Activated gamma-delta T cell treated with Interleukin-2 at 50 U/mL for 16 hours (primary cell): Measurements from ENCODE around the gene UBE2G1.
"Not testable (repeated sequence)": the region's sequence is repeated elsewhere in the genome, so short reads cannot be mapped to it uniquely, and the experiment has no call there.

Source experiments
- DNase-seq: peaks from one replicate; pipeline ENCODE4 v3.0.0-alpha.2; 2020

UBE2G1 gene

GRCh38 chr17:4295686-4296085 lies 70.8 kb downstream of the UBE2G1 start:
- DNase-seq, result no peak

DNA sequence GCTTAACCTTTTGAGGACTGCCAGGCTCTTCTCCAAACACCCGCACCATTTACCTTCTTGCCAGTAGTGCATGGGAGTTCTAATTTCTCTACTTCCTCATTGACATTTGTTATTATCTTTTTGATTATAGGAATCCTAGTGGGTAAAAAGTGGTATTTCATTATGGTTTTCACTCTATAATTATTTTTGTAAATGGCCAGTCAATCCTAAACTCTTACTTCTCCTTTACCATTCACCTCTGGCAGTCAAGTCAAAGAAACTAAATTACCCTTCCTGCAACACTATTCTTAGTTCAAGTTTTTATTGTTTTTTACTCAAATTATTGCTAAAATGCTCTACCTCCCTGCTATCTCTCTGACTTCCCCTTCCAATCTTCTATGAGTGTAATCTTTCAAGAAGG lies 72.9 kb downstream of the UBE2G1 start:
- no peak for DNase-seq

DNA sequence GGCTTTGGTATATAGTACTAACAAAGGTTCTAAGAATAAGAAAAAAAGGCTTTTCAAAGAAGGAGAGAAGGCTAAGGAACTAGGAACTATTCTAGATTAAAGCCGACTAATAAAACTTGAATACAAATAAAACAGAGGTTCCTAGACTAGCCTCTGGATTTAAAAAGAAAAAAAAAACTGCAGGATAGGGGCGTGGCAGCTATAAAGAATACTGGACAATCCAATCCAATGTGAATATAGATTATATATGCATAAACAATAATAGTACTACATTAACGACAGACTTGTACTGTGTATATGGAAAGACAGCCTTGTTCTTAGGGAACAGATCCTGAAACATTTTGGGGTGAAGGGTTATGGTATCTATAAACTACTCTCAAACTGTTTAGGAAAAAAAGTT lies 78.8 kb downstream of the UBE2G1 start:
- no peak for DNase-seq

DNA sequence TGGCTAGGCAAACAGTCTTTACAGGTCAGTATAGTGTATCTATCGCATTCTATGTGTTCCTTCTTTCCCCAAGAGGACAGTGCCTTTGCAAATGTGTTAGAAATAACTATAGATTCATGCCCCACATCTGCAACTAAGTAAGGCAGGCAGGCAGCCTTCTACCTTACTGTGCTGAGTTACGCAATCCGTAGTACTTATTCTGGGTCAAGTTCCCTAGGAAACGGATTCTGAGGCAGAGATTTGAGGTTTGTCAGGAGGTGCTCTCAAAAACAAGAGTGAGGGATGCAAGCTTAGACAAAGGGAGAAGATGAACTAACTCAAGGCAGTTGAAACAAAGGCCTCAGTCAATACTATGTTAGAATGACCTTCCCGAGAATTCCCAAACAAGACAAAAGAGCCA lies 90.0 kb downstream of the UBE2G1 start:
- DNase-seq, result no peak

DNA sequence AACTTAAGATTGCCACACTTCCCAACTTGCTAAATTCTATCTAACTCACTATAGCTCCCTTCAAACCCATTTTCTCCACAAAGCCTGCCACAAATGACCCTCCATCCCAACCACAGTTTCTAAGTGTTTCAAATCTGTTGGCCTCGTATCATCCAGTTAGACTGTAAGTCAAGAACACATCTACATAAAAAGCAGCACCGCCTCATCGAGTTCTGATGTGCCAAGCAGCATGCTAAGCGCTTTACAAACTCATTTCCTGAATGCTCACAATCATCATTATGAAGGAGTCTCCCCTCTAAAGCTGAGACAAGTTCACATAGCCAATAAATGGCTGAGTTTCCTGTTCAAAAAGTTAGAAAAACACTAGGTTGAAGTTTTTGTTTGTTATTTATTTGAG lies 93.5 kb downstream of the UBE2G1 start:
- no peak for DNase-seq

DNA sequence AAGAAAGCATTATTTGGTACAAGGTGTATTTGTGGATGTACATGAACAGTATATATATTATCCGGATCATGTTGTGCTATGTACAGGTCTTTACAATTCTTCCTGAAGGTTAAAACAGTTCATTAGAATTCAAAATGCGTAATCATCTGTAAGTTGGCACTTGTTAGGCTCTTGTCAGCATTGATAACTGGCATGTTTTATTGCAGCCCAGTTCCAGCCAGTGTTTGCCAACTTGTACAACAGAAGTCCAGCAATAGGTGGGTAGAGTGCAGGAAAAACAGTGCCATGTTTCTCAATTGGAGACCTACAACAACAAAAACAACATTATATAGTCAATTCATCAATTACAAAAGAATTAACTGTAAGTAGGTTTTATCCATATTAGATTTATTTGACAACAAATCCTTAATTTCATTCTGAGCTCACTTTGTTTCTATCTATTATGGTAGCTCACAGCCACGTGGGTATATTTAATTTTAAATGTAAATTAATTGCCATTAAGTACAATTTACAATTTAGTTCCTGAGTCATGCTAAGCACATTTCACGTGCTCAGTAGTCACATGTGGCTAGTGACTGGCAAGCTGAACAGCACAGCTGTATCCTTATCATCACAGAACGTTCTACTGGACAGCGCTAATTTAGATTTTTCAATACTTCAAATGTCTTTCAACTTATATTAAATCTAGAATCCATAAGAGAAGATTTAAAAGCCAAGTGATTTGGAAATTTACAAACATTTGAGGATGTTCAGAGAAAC lies 94.1 kb downstream of the UBE2G1 start:
- no peak for DNase-seq

DNA sequence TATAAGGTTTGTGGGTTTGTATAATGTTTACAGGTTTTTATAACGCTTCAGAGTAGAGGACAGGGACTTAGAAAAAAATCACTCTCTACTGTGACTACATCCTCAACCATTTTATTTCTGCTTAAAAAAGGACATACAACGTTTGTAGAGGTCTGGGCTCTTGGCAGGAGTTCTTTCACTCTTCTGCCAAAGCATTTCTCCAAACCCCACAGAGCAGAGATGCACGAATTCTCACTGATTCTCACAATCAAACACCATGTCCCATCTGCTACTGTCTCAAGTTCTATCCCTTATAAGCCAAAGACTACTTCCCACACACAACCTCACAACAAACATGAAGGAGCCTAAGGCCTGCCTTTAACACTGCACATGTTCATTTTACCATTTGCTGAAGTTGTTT lies 95.7 kb downstream of the UBE2G1 start:
- no peak for DNase-seq

- DNase-seq, result no peak
These were observed 96.6 kb downstream of the UBE2G1 start for GRCh38 chr17:4269915-4270314.

- DNase-seq, result no peak
These were observed 99.1 kb downstream of the UBE2G1 start for GRCh38 chr17:4267402-4267801.

GRCh38 chr17:4266550-4266949 lies 99.9 kb downstream of the UBE2G1 start:
- DNase-seq, result no peak

DNA sequence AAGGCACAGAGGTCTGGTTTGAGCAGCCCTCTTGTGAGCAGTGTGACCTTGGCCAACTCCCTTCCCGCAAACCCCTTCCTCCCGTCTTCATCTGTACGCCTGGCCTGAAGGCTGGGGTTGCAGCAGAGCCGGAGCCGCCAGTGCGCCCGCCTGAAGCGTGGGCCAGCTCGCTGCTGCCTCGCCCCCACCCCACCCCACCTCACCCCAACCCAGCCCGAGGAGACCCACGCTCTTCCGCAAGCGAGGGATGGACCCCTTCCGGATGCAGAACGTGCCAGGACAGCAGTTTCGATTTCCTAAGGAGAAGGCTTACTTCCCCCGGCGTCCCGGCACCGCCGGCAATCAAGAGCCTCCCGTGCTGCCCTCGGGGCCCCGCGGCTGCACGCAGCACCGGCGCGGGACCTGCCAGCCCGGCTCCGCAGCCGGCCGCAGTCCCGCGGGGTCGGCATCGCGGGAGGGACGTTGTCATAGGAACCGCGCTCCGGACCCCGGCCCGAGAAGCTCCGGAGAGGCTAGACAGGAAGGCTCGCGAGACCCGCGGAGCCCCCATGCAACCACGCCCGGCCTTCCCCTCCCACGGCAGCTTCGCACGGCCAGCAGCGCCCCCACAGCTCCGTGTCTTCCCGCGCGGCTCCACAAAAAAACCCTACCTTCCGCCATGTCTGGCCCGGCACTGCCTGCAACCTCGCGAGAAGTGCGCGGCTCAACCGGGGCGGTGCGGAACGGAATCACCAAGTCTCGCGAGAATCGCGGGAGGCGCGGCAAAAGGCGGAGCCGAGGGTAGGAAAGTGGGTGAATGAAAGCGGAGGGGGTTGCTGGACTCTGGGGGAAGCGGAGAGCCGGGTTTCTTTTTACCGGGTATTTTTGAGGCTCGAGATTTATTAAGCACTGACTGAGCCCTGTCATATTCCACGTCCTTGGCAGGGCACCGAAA lies 102.9 kb downstream of the UBE2G1 start, which contains the start of gene ANKFY1:
Gene ANKFY1, minus strand, starts transcription at position 698 of the 934 bp plus-strand sequence. Its CDS starts 38 bp downstream, at position 660.
- DNase-seq, result peak; percentile 97

DNA sequence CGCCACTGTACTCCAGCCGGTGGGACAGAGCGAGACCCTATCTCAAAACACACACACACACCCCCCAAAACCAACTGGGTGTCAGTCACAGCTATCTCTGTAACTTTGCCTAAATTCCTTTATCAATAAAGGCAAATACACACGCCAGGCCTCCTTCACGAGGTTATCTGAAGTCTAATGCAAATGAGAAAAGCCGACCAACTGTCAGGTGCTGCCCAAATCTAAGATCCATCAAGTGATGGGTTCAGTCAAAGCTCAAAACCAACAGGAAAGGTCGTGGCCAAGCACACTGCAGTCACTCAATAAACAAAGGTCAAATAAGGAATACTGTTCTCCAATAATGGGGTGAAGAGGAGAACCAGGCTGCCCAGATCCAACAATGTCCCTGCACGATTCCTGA lies 103.8 kb downstream of the UBE2G1 start:
- no peak for DNase-seq

DNA sequence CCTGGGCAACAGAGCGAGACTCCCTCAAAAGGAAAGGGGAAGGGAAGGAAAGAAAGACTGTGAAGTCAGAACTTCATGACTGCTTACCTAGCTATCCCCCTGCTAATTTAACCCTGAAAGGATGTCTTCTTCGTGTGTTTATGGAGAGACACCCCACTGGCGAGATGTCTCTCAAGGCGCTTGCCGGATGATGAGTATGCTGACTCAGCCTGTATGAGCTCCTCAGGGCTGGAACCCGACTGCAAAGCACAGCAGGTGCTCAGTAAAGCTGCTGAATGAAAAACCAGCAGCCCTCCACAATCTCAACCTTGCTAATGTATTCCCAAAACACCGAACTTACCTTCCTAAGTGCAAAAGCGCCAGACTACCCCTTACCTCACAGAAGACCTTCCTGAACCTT lies 105.0 kb downstream of the UBE2G1 start:
- DNase-seq, result no peak

DNA sequence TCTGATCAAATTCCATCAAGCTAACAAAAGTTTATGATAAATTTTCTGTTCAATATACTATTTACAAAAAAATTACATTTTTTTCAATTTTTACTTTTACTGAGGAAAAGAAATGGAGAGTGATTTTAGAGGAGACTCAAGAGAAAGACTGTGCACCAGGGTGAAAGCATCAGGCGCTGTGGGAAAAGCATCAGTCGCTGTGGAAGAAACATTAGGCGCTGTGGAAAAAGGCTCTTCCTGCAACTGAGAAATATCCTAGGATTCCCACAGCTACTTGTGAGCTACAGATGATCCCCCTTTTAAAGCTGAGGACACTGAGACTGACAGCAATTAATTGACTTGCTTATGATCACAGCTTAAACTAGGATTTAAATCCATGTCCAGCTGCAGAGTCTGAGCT lies 107.6 kb downstream of the UBE2G1 start:
- no peak for DNase-seq

DNA sequence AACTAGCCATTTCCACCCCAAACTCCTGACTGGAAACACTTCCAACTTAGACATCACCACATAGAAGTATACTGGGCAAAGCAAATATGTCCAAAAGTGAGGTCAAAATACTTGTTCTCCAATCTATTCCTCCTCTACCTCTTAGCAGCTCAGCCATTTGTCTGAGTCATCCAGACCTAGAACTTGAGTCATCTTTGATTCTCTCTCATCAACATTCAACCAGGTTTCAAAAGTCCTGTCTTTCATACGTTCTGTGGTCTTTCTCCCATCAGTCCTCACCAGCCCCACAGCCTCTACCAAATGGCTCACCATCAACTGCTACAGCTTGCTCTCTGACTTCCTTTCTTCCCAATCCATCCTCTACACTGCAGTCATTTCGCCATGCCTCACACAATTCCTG lies 109.5 kb downstream of the UBE2G1 start:
- no peak for DNase-seq

DNA sequence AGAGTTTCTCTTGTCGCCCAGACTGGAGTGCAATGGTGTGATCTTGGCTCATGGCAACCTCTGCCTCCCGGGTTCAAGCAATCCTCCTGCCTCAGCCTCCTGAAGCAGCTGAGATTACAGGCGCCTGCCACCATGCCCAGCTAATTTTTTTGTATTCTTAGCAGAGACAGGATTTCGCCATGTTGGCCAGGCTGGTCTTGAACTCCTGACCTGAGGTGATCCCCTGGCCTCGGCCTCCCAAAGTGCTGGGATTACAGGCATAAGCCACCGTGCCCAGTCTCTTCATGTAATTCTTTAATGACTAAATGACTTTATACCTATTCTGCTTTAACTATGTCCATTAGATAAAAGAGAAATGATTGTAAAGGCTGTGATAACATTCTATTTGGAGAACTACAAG lies 111.2 kb downstream of the UBE2G1 start:
- DNase-seq, result not testable (repeated sequence)

- no peak for DNase-seq
These were observed 115.6 kb downstream of the UBE2G1 start for GRCh38 chr17:4250887-4251286.

DNA sequence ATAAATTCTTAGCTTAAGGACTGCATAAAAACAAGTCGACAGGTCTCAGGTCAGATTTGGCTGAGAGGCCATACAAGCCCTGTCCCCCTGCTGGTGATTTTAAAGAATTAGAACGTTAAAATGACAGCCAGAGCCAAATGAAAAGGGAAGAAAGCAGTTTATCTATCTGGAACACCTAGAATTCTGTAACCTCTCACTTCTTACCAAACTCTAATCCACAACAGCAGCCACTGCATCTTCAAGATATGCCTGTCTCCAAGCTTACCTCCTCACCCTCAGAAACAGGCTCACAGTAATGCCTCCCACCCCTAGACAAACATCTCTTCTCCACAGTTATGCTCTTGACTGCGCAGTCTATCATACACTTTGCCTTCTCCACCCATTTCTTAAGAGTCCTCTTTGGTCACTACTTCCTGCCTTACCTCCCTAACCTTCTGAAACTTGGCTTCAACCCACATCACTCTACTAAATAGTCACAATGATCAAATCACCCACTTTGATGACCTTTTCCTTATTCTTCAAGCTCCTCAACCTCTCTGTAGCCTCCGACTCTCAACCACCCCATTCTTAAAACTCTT lies 116.9 kb downstream of the UBE2G1 start:
- DNase-seq, result no peak

DNA sequence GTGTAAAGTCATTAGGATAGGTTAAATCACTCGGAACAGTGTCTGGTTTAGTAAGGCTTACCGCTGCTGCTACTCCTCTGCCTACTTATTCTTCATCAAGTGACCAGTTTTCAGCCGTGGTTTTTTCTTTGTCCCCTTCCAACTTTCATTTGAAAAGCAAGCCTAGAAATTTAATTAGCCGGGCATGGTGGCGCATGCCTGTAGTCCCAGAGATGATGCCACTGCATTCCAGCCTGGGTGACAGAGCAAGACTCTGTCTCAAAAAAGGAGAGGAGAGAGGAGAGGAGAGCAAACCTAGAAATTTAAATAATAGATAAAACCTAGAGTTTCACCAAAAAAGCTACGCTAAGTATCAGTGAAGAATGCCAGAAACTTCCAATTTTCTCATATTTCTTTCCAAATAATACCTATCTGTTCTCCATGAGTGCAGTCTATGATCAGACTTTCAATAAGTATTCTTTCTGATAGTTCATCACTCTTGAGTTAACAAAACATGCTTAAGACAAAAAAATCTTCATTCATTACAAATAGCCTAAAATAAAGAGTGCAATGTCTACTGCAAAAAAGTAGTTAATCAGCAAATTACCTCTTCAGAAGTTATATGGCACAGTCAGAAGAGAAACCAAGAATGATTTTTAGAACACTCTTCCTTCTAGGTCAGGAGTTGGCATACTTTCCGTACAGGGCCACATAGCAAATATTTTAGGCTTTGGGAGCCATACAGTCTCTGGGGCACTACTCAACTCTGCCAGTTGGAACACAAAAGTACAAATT lies 117.8 kb downstream of the UBE2G1 start:
- no peak for DNase-seq

DNA sequence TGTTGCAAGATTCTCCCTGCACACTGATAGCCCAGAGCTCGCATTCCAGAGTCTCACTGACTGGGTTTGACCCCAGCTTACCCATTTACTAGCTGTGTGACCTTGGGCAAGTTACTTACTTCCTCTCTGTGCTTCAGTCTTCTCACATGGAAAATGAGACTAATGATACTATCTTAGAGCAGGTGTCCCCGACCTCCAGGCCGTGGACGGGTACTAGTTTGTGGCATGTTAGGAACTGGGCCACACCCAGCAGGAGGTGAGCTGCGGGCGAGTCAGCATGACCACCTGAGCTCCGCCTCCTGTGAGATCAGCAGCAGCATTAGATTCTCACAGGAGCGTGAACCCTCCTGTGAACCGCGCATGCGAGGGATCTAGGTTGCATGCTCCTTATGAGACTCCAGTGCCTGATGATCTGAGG lies 118.5 kb downstream of the UBE2G1 start:
- DNase-seq, result no peak

- no peak for DNase-seq
These were observed 119.0 kb downstream of the UBE2G1 start for GRCh38 chr17:4247361-4247970.

DNA sequence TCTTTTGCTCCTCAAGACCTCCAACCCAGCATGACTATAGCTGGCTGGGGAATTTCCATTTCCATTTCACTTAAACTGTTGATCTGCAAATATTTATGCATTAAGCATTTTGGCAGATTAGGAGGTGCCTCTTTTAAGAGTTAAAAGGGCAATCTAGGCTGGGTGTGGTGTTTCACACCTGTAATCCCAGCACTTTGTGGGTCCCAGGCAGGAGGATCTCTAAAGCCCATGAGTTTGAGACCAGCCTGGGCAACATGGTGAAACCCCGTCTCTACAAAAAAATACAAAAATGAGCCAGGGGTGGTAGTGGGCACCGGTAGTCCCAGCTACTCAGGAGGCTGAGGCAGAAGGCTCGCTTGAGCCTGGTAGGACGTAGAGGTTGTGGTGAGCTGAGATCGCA lies 119.8 kb downstream of the UBE2G1 start:
- no peak for DNase-seq
